Choroid plexus epithelial cell (primary cell): ENCODE data around the gene CFL1.

Source experiments
- DNase-seq: peaks from one replicate; pipeline ENCODE4 v3.0.0-alpha.2; 2010; ENCODE audit warnings: low read depth
- H3K4me3 ChIP-seq: 2 replicates; pipeline ENCODE4 v1.5.1; 2011; ENCODE audit warnings: low read depth, mild to moderate bottlenecking, control low read depth, low read length, moderate library complexity
- TF ChIP-seq, protein P1 (sequence below): conservative IDR thresholded peaks from 2 replicates; pipeline ENCODE4 v1.5.1; 2011; ENCODE audit warnings: low read depth, mild to moderate bottlenecking, control low read depth, inconsistent platforms, low read length, moderate library complexity

CFL1 gene

DNA sequence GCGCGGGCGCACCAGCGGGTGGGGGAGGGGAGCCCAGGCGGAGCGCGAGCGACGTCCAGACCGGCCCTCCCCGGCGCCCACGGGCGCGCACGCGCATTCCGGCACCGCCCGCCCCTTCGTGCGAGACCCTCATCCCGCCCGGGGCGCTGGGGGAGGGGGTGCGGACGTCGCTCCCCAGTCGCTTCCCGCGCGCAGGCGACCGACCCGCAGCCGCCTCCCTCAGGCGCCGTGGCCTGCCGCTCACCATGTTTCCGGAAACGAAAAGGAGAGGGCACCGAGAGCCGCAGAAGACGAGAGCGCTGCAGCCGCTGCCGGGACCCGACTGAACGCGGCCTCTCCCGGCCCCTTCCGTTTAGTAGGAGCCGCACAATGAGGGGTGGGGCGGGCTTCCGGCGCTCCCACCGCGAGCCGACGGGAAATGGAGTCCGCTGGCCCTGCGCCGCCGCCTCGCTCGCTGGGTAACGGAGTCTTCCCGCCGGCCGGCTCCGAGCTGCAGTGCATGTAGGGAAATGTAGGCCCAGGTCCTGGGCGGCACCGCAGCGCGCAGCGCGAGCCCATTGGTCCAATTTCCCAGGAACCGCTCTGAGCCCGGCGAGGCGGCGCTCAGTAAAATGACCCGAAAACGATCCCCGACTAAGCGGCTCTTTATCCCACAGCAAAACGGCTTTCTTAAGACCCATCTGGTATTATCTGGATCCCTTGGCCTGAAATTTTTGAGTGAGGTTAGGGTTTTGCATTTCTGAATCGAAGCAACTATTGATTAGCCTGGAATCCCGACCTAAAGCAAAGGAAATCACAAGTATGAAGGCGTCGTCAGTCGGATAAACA is at the start of gene CFL1:
Gene CFL1, minus strand, starts transcription at position 328 of the 828 bp plus-strand sequence. Its CDS starts 81 bp downstream, at position 247.
- TF ChIP-seq, protein P1, sequence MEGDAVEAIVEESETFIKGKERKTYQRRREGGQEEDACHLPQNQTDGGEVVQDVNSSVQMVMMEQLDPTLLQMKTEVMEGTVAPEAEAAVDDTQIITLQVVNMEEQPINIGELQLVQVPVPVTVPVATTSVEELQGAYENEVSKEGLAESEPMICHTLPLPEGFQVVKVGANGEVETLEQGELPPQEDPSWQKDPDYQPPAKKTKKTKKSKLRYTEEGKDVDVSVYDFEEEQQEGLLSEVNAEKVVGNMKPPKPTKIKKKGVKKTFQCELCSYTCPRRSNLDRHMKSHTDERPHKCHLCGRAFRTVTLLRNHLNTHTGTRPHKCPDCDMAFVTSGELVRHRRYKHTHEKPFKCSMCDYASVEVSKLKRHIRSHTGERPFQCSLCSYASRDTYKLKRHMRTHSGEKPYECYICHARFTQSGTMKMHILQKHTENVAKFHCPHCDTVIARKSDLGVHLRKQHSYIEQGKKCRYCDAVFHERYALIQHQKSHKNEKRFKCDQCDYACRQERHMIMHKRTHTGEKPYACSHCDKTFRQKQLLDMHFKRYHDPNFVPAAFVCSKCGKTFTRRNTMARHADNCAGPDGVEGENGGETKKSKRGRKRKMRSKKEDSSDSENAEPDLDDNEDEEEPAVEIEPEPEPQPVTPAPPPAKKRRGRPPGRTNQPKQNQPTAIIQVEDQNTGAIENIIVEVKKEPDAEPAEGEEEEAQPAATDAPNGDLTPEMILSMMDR = no peak
- peak; percentile 99 for DNase-seq
- H3K4me3 ChIP-seq = peak within 1 kb of the TSS; percentile 92

DNA sequence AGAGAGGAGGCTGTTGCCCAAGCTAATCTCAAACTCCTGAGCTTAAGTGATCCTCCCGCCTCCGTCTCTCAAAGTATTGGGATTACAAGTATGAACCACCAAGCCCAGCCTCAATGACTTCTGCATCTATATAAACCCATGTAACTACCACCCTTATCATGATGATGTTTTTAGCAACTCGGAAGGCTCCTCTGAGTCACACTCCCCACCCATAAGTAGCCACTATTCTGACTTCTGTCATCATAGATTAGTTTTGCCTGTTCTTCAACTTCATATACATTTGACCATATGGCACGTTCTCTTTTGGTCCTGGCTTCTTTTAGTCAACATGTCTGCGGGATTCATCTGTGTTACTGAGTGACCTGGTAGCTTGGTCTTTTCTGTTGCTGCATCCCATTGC is 48.6 kb upstream of the CFL1 start:
- DNase-seq = no peak
- TF ChIP-seq, protein P1 = no peak
- H3K4me3 ChIP-seq = no peak overlapping the region

DNA sequence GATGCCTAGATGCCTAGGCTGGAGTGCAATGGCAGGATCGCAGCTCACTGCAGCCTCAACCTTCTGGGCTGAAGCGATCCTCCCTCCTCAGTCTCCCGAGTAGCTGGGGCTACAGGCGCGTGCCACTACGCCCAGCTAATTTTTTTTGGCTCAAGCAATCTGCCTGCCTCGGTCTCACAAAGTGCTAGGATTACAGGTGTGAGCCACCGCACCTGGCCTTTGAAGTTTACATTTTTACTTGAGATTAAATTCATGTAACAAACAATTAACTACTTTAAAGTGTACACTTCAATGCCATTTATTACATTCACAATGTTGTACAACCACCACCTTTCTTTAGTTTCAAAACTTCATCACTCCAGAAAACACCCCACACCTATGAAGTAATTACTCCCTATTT is 45.7 kb upstream of the CFL1 start:
- no peak for DNase-seq
- H3K4me3 ChIP-seq = no peak overlapping the region
- TF ChIP-seq, protein P1 = no peak

DNA sequence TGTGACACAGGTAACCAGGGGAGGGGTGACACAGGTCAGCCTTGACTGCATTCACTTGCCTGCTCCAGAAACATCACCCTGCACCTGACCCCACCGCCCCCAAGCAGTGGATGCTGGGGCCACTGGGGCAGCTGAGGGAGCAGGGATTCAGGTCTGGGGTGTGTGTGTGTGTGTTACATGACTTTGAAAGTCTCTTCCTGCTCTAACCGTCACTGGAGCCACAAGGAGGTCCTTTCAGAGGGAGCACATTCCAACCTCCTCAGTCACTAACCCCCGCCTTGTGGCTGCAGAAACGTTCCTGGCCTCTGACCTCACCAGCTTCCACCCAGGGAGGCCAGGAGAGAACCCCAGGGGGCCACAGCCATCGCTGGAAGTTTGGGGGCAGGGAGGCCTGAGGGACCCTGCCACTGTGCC is 45.1 kb upstream of the CFL1 start:
- no peak overlapping the region for H3K4me3 ChIP-seq
- TF ChIP-seq, protein P1 = no peak
- DNase-seq = peak; percentile 58

DNA sequence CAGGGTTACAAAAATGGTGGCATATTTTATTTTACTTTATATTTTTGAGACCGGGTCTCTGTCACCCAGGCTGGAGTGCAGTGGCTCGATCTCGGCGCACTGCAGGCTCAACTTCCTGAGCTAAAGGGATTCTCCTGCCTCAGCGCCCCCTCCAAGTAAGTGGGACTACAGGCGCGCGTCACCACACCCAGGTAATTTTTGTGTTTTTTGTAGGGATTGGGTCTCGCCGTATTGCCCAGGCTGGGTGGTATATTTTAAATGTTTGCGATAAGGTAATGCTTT is 42.9 kb upstream of the CFL1 start:
- TF ChIP-seq, protein P1 = no peak
- no peak for DNase-seq
- H3K4me3 ChIP-seq = no peak overlapping the region

DNA sequence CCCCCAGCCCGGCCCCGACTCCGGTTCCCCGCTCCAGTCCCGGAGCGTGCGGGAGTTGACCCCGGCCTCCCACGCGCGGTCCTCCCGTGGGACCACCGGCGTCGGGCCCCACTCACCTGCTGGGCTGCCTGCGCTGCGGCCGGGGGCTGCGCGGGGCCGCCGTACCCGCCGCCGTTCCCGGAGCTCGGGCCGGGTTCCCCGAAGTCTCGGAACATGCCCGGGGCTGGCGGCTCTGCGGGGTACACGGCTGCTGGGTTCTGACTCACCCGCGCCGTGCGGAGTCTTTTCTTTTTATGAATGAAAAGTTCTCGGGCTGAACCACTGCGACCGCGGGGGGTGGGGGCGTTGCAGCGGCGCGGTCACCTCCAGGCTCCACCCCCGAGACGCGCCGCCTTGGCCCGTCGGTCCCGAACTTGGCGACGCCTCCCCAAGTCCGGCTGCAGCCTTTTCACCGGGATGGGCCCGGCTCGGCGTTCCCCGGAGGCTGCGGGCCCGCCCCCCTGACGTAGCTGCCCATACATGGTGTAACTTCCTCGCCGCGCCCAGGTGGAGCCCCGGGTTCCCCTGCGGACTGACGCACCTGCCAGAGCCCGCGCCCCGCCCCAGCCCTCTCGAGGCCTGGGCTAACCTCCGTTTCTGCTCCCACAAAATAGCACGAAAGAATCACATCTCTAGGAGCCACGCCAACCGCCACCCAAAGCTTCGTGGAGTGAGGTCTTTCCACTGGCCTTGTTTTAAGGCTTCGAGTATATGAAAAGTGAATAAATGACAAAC is 42.3 kb upstream of the CFL1 start, which contains the start of gene FOSL1:
Gene FOSL1, minus strand, starts transcription at position 264 of the 774 bp plus-strand sequence. Its CDS starts 49 bp downstream, at position 215.
- peak within 1 kb of the TSS; percentile 82 for H3K4me3 ChIP-seq
- DNase-seq = peak; percentile 97
- TF ChIP-seq, protein P1 = no peak
